B cell (primary cell): Measurements from ENCODE around the gene DBET.
"Not testable (repeated sequence)": the region's sequence is repeated elsewhere in the genome, so short reads cannot be mapped to it uniquely, and the experiment has no call there.

Source experiments
- EZH2 ChIP-seq: IDR thresholded peaks from 2 replicates; pipeline ENCODE4 v1.6.1; 2012; ENCODE audit warnings: borderline replicate concordance, low read depth, mild to moderate bottlenecking, moderate library complexity, low read length; ENCODE audit not compliant: insufficient read depth, poor library complexity, severe bottlenecking
- TF ChIP-seq, protein P1 (sequence below): fragments of 200-600 bp; IDR thresholded peaks from one replicate; pipeline ENCODE4 v1.8.0; 2022; ENCODE audit warnings: antibody characterized with exemption, mild to moderate bottlenecking

DNA sequence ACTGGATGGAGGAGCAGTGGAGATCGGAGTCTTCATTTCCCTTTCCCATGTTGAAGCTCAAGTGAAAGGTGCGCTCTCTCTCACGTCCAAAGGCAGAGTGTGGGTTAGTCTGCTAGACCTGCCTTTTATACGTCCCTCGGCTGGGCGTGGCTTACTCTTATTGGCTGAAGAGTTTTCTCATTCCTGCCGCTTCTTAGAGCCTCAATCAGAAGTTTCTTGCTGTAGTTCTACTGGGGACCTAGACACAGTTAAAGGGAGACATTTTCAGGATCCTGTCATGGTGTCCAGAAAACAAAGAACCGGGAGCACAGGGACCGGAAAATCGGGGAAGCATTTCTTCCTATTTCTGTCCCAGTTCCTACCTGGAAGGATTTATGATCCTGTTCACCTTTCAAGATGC, 37.1 kb upstream of the DBET start, which contains the start of gene FRG2:
- TF ChIP-seq, protein P1, sequence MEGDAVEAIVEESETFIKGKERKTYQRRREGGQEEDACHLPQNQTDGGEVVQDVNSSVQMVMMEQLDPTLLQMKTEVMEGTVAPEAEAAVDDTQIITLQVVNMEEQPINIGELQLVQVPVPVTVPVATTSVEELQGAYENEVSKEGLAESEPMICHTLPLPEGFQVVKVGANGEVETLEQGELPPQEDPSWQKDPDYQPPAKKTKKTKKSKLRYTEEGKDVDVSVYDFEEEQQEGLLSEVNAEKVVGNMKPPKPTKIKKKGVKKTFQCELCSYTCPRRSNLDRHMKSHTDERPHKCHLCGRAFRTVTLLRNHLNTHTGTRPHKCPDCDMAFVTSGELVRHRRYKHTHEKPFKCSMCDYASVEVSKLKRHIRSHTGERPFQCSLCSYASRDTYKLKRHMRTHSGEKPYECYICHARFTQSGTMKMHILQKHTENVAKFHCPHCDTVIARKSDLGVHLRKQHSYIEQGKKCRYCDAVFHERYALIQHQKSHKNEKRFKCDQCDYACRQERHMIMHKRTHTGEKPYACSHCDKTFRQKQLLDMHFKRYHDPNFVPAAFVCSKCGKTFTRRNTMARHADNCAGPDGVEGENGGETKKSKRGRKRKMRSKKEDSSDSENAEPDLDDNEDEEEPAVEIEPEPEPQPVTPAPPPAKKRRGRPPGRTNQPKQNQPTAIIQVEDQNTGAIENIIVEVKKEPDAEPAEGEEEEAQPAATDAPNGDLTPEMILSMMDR: not testable (repeated sequence)
- TF ChIP-seq EZH2: not testable (repeated sequence)
